Upper lobe of left lung (tissue), 4 donors: ENCODE data around the gene IST1.

ENCODE experiments used
- POLR2A ChIP-seq, 4 donors: fragments of 450-650 bp; IDR thresholded peaks; one replicate each; pipeline ENCODE4 v1.5.1; 2016 to 2017; ENCODE audit warnings: antibody characterized with exemption in 4 of 4, mild to moderate bottlenecking in 2 of 4
- TF ChIP-seq, protein P1 (sequence below), 6 experiments: fragments of 450-650 bp in 4 of 6; fragments of 200-600 bp in 2 of 6; sonication (generic) in 2 of 6; IDR thresholded peaks; one replicate each; pipeline ENCODE4 v1.5.1; 2016 to 2019; ENCODE audit warnings: antibody characterized with exemption in 6 of 6

- TF ChIP-seq, protein P1, sequence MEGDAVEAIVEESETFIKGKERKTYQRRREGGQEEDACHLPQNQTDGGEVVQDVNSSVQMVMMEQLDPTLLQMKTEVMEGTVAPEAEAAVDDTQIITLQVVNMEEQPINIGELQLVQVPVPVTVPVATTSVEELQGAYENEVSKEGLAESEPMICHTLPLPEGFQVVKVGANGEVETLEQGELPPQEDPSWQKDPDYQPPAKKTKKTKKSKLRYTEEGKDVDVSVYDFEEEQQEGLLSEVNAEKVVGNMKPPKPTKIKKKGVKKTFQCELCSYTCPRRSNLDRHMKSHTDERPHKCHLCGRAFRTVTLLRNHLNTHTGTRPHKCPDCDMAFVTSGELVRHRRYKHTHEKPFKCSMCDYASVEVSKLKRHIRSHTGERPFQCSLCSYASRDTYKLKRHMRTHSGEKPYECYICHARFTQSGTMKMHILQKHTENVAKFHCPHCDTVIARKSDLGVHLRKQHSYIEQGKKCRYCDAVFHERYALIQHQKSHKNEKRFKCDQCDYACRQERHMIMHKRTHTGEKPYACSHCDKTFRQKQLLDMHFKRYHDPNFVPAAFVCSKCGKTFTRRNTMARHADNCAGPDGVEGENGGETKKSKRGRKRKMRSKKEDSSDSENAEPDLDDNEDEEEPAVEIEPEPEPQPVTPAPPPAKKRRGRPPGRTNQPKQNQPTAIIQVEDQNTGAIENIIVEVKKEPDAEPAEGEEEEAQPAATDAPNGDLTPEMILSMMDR (IDR thresholded peaks at IDR 0.05), result no peak
- no peak for TF ChIP-seq POLR2A (IDR thresholded peaks at IDR 0.05)
These were observed 32.5 kb downstream of the IST1 start for GRCh38 chr16:71927787-71928186.
